HepG2 (cell line): ENCODE data around the gene PAN3.

ENCODE experiments used
- CREM ChIP-seq, 2 experiments: sonication (generic) in 1 of 2; formaldehyde crosslinking in 1 of 2; IDR thresholded peaks; 2 replicates each; pipeline versions ENCODE4 v1.4.0 to v1.6.1; 2016 to 2020; ENCODE audit warnings: antibody characterized with exemption in 1 of 2, mild to moderate bottlenecking in 1 of 2, missing genetic modification reagents in 1 of 2
- FOXK2 ChIP-seq: fragments of 450-650 bp; IDR thresholded peaks from 2 replicates; pipeline ENCODE4 v1.6.1; 2016
- MEF2D ChIP-seq: sonication (generic); formaldehyde crosslinking; IDR thresholded peaks from 2 replicates; pipeline ENCODE4 v1.5.1; 2020; ENCODE audit warnings: mild to moderate bottlenecking, missing genetic modification reagents
- POLR2AphosphoS5 ChIP-seq: IDR thresholded peaks from 2 replicates; pipeline ENCODE4 v1.6.1; 2012; ENCODE audit warnings: low read depth, low read length
- TF ChIP-seq, protein P1 (sequence below): sonication (generic); formaldehyde crosslinking; IDR thresholded peaks from 2 replicates; pipeline ENCODE4 v1.8.0; 2022; ENCODE audit warnings: missing genetic modification reagents, low read depth, mild to moderate bottlenecking, borderline replicate concordance

DNA sequence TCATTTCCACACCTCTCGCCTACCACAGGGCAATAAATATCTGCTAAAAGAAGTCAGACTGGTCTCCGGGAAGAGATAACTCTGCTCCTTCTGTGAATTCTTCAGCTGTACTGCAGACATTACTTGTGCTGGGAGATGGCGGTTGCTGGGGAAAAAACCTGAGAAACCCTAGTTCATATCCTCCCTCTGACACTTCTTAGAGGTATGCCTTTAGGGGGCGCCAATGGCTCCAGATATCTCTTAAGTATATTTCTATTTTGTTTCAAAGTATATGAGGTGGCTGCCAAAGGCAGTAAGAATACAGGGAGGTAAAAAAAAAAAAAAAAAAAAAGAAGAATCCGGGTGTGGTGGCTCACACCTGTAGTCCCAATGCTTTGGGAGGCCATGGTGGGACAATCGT is 175.2 kb downstream of the PAN3 start:
- no peak for TF ChIP-seq CREM (IDR thresholded peaks at IDR 0.05)
- no peak for TF ChIP-seq CREM (CRISPR knock-in tag; IDR thresholded peaks at IDR 0.05)
- no peak for TF ChIP-seq MEF2D (CRISPR knock-in tag)
- TF ChIP-seq FOXK2 = no peak
- no peak for TF ChIP-seq POLR2AphosphoS5
- TF ChIP-seq, protein P1, sequence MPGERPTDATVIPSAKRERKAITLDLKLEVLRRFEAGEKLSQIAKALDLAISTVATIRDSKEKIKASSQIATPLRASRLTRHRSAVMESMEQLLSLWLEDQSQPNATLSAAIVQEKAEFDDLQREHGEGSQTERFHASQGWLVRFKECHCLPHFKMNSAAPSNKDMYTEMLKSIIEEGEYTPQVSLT (CRISPR knock-in tag) = no peak
